HEK293T (cell line): ENCODE measurements around the gene PARVA.

Source experiments
- CTCF ChIA-PET: fragments of 350-600 bp; formaldehyde crosslinking; extraction: SDS; loops from one replicate; lab custom pipeline; 2021; ENCODE audit warnings: antibody characterized with exemption, inconsistent platforms; lab: Yijun Ruan, JAX
- POLR2A ChIA-PET: fragments of 350-600 bp; formaldehyde crosslinking; extraction: SDS; loops from one replicate; lab custom pipeline; 2020; ENCODE audit warnings: antibody characterized with exemption, inconsistent platforms; lab: Yijun Ruan, JAX
- DNase-seq: peaks from one replicate; pipeline ENCODE4 v3.0.0; 2012; ENCODE audit warnings: mixed read lengths; ENCODE audit errors: extremely low spot score
- ARNT ChIP-seq: fragments of 450-650 bp; IDR thresholded peaks from 2 replicates; pipeline ENCODE4 v1.6.1; 2017; ENCODE audit warnings: mild to moderate bottlenecking
- BHLHE40 ChIP-seq: fragments of 450-650 bp; IDR thresholded peaks from 2 replicates; pipeline ENCODE4 v1.6.1; 2016; ENCODE audit warnings: mild to moderate bottlenecking, moderate library complexity, borderline replicate concordance
- CTBP1 ChIP-seq: fragments of 450-650 bp; IDR thresholded peaks from 2 replicates; pipeline ENCODE4 v1.6.1; 2016; ENCODE audit warnings: borderline replicate concordance
- ELF4 ChIP-seq: fragments of 450-650 bp; IDR thresholded peaks from 2 replicates; pipeline ENCODE4 v1.6.1; 2017; ENCODE audit warnings: antibody characterized with exemption
- FOXA1 ChIP-seq: fragments of 450-650 bp; IDR thresholded peaks from 2 replicates; pipeline ENCODE4 v1.6.1; 2016; ENCODE audit warnings: mild to moderate bottlenecking
- FOXK2 ChIP-seq: fragments of 450-650 bp; IDR thresholded peaks from 2 replicates; pipeline ENCODE4 v1.6.1; 2016; ENCODE audit warnings: mild to moderate bottlenecking
- FOXM1 ChIP-seq: fragments of 450-650 bp; IDR thresholded peaks from 2 replicates; pipeline ENCODE4 v1.6.1; 2017; ENCODE audit warnings: mild to moderate bottlenecking, borderline replicate concordance
- HDGF ChIP-seq: fragments of 450-650 bp; IDR thresholded peaks from 2 replicates; pipeline ENCODE4 v1.6.1; 2017; ENCODE audit warnings: antibody characterized with exemption, borderline replicate concordance
- L3MBTL2 ChIP-seq: fragments of 450-650 bp; conservative IDR thresholded peaks from 2 replicates; pipeline ENCODE4 v1.6.1; 2016; ENCODE audit warnings: mild to moderate bottlenecking
- LEF1 ChIP-seq: fragments of 450-650 bp; IDR thresholded peaks from 2 replicates; pipeline ENCODE4 v1.6.1; 2017; ENCODE audit warnings: mild to moderate bottlenecking, borderline replicate concordance
- NFRKB ChIP-seq: fragments of 450-650 bp; IDR thresholded peaks from 2 replicates; pipeline ENCODE4 v1.6.1; 2016; ENCODE audit warnings: mild to moderate bottlenecking, moderate library complexity
- SP1 ChIP-seq: fragments of 450-650 bp; IDR thresholded peaks from 2 replicates; pipeline ENCODE4 v1.6.1; 2017
- SUZ12 ChIP-seq: fragments of 450-650 bp; IDR thresholded peaks from 2 replicates; pipeline ENCODE4 v1.6.1; 2016; ENCODE audit warnings: mild to moderate bottlenecking
- TARDBP ChIP-seq: fragments of 450-650 bp; IDR thresholded peaks from 2 replicates; pipeline ENCODE4 v1.6.1; 2016
- ZNF384 ChIP-seq: fragments of 450-650 bp; IDR thresholded peaks from 2 replicates; pipeline ENCODE4 v1.6.1; 2016
- TF ChIP-seq, protein P1 (sequence below): fragments of 450-650 bp; IDR thresholded peaks from 2 replicates; pipeline ENCODE4 v1.6.1; 2016

PARVA gene

DNA sequence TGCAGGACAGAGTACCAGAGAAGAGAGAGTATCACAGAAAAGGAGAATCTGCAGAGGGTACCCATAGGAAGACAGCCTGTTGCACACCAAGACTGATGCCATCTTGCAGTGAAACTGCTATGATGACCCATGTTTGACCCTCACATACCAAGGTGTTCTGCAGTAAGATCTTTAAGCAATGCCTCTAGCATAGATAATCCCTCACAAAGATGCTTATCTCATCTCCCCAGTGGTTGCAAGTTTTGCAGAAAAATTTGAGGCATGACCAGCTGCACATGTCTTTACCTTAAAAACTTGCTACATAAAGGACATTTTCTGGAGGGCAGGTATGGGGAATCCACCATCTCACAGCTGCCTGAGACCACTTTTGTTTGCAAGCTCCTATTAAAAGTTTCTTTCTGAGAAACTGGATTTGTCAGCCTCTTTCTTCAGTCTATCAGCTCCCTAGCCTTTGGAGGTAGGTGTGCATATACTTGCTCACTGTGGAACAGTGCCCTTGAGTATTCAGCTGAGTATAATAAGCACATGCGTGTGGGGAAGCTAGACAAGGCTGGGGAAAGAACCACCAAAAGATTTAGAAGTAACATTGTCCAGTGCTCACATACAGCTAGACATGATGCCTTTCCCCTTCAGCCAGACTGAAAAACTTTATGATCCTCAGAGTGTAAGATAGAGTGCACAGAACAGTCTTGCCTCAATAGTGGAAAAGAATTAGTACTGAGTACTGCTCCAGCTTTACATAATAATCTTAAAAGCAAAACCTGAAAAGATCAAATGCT, 196.5 kb downstream of the PARVA start:
- TF ChIP-seq SUZ12 (no peak), FOXA1 (no peak), ZNF384 (no peak), L3MBTL2 (no peak), SP1 (no peak), FOXK2 (no peak), BHLHE40 (no peak), ELF4 (no peak), LEF1 (no peak), CTBP1 (no peak)
- TF ChIP-seq, protein P1, sequence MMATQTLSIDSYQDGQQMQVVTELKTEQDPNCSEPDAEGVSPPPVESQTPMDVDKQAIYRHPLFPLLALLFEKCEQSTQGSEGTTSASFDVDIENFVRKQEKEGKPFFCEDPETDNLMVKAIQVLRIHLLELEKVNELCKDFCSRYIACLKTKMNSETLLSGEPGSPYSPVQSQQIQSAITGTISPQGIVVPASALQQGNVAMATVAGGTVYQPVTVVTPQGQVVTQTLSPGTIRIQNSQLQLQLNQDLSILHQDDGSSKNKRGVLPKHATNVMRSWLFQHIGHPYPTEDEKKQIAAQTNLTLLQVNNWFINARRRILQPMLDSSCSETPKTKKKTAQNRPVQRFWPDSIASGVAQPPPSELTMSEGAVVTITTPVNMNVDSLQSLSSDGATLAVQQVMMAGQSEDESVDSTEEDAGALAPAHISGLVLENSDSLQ = no peak
- ChIA-PET CTCF (no interaction called here), POLR2A (no interaction called here)
- no peak for DNase-seq

DNA sequence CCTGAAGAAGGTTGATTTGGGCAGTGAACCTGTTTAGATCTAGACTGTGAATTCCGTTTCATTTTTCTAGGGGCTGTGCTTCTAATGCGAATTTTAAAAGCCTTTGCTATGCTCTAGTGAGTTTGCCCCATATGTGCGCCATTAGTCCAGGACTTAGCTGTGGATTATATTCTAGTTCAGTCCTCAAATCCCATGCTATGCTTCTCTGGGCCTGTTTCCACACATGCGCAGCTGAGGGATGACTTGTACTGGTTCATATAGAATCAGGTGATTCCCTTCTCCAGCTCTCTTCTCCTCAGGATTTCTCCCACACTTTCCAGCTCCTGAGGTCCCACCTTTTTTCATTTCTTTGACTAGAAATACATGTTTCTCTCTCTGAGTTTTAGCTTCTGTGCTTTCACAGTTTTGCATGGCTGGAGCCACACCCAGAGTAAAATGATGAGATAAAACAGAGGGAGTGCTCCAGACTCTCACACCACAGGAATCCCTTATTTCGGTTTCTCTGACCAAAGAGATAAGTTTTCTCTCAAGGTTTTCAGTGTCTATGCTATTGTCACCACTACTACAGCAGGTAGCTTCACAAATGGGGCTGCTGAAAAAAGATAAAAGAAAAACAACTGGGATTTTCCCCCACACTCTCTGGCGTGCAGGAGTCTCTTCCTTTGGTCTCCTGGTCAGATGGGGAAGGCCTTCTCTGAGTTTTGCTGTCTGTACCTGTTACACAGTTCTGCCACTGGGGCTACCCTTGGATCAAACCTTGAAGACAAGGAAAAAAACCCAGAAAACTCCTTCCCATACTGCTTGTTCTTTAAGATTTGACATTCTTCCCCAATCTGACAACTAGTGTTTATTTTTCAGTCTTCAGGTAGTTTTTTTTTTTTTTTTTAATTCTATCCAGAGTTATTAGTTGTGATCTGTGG, 200.6 kb downstream of the PARVA start:
- POLR2A ChIA-PET = no interaction called here
- CTCF ChIA-PET = interaction anchor here (0.6 kb wide), 1 partner anchor 236 kb away, joined by 5 read pairs; no protein-coding TSS in a partner anchor
- no peak for DNase-seq
- TF ChIP-seq ZNF384 (no peak), NFRKB (no peak), LEF1 (no peak), ELF4 (no peak), ARNT (no peak), FOXM1 (no peak), SP1 (no peak), FOXK2 (no peak), HDGF (no peak), CTBP1 (no peak), TARDBP (no peak), BHLHE40 (no peak), FOXA1 (no peak), L3MBTL2 (no peak), SUZ12 (no peak)
- TF ChIP-seq, protein P1 = no peak

DNA sequence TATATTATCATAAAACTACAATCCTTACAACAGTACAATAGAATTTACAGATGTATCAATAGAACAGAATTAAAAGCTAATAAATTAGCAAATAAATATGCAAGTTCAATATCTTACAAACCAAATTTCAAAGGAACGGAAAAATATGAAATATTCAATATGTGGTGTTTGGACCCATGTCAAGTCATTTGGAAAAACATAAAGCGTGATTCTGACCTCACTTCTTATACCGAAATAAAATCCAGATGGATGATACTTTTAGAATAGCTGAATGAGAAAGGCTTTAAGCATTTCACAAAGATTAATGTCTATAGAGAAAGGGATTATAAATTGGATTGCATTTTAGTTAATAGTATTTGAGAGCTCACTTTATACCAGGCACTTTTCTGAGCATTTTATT, 204.0 kb downstream of the PARVA start:
- POLR2A ChIA-PET = no interaction called here
- CTCF ChIA-PET = no interaction called here
- no peak for TF ChIP-seq NFRKB
- no peak for TF ChIP-seq ELF4
- no peak for DNase-seq

DNA sequence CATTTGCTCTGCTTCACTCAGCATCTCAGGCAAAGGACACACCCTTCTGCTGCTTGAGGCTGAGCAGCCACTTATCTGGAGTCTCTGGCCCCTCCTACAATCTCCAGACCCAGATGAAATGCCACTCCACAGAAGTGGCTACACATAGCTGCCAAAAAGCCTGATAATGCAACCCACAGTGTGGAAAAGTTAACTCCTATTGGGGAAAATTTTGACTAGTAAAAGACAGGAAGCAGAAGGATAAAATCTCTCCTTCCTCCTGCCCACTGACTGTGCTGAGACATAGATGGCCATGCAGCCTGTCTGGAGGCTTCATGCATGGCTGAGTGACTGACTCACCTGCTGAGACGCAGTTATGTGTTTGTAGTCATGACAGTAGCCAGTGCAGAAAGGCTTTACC, 204.6 kb downstream of the PARVA start:
- DNase-seq = no peak
- POLR2A ChIA-PET = no interaction called here
- CTCF ChIA-PET = no interaction called here
- TF ChIP-seq ARNT (no peak), LEF1 (no peak), ZNF384 (no peak), FOXA1 (no peak), SUZ12 (no peak), HDGF (no peak), ELF4 (no peak), SP1 (no peak), L3MBTL2 (no peak), TARDBP (no peak), CTBP1 (no peak), NFRKB (no peak), BHLHE40 (no peak), FOXM1 (no peak), FOXK2 (no peak)
- TF ChIP-seq, protein P1 = no peak
